NT2/D1 (cell line): ENCODE results near the gene SYNPO2.

Experiments
- SUZ12 ChIP-seq: IDR thresholded peaks from 2 replicates; pipeline ENCODE4 v1.6.1; 2011; ENCODE audit not compliant: insufficient read length, insufficient read depth; ENCODE audit errors: extremely low read depth
- YY1 ChIP-seq: IDR thresholded peaks from 2 replicates; pipeline ENCODE4 v1.6.1; 2011; ENCODE audit not compliant: insufficient read length, insufficient read depth
- ZNF274 ChIP-seq: IDR thresholded peaks from 2 replicates; pipeline ENCODE4 v1.6.1; 2011; ENCODE audit warnings: mild to moderate bottlenecking, low read depth, low read length

- TF ChIP-seq SUZ12, result no peak
- TF ChIP-seq ZNF274, result no peak
- no peak for TF ChIP-seq YY1
Observed at GRCh38 chr4:118974758-118975157, 86.1 kb downstream of the SYNPO2 start.
